K562 (cell line): ENCODE measurements around the gene WDR62. TPM values are rescaled to one million over a fixed set of nuclear protein-coding genes. Genes with fewer than 3 reads are reported as not detected.

Experiments used
- CHD1 ChIP-seq: fragments of 200-600 bp; sonication (generic); IDR thresholded peaks from one replicate; pipeline ENCODE4 v1.6.1; 2012; ENCODE audit warnings: mild to moderate bottlenecking, moderate library complexity, low read length, inconsistent platforms
- FUS ChIP-seq: fragments of 200-400 bp; formaldehyde crosslinking; optimal IDR thresholded peaks from 2 replicates; pipeline ENCODE3; 2017; ENCODE audit warnings: low read depth, low read length
- HDAC3 ChIP-seq: fragments of 450-650 bp; IDR thresholded peaks from 2 replicates; pipeline ENCODE4 v1.6.1; 2018; ENCODE audit warnings: borderline replicate concordance, mild to moderate bottlenecking, moderate library complexity; ENCODE audit not compliant: partially characterized antibody
- KAT2B ChIP-seq: IDR thresholded peaks from one replicate; pipeline ENCODE4 v1.6.1; 2012; ENCODE audit warnings: low read depth, mild to moderate bottlenecking, control low read depth, inconsistent platforms, low read length, moderate library complexity
- KDM5B ChIP-seq: fragments of 200-600 bp; sonication (generic); IDR thresholded peaks from 2 replicates; pipeline ENCODE4 v1.6.1; 2012; ENCODE audit warnings: low read depth, mild to moderate bottlenecking, moderate library complexity, low read length, control low read depth, inconsistent platforms; ENCODE audit not compliant: insufficient replicate concordance
- NFRKB ChIP-seq: fragments of 450-650 bp; IDR thresholded peaks from 2 replicates; pipeline ENCODE4 v1.6.1; 2016; ENCODE audit warnings: low read depth
- POLR2AphosphoS5 ChIP-seq: IDR thresholded peaks from 2 replicates; pipeline ENCODE4 v1.6.1; 2011; ENCODE audit warnings: mild to moderate bottlenecking, low read depth, low read length, moderate library complexity; ENCODE audit not compliant: control insufficient read depth, insufficient read depth
- POU5F1 ChIP-seq: fragments of 150-350 bp; IDR thresholded peaks from 2 replicates; pipeline ENCODE4 v1.6.1; 2014; ENCODE audit warnings: borderline replicate concordance, low read length, low read depth, mild to moderate bottlenecking; ENCODE audit not compliant: partially characterized antibody
- RBM39 ChIP-seq: fragments of 200-400 bp; formaldehyde crosslinking; optimal IDR thresholded peaks from 2 replicates; pipeline ENCODE3; 2018; ENCODE audit warnings: low read depth, low read length
- SNIP1 ChIP-seq: fragments of 450-650 bp; IDR thresholded peaks from 2 replicates; pipeline ENCODE4 v1.7.1; 2017; ENCODE audit warnings: low read depth, mild to moderate bottlenecking
- STAT5A ChIP-seq: IDR thresholded peaks from 2 replicates; pipeline ENCODE4 v1.6.1; 2012; ENCODE audit warnings: low read length, inconsistent platforms, borderline replicate concordance
- TARDBP ChIP-seq: fragments of 450-650 bp; IDR thresholded peaks from 2 replicates; pipeline ENCODE4 v1.6.1; 2016
- ZEB2 ChIP-seq: fragments of 450-650 bp; IDR thresholded peaks from 2 replicates; pipeline ENCODE4 v1.6.1; 2016
- ZNF165 ChIP-seq: fragments of 250-450 bp; sonication (Bioruptor Pico); IDR thresholded peaks from 2 replicates; pipeline ENCODE4 v1.4.0; 2020; ENCODE audit warnings: borderline replicate concordance
- ZNF436 ChIP-seq: fragments of 250-450, 450-650 bp; sonication (Bioruptor Pico); formaldehyde crosslinking; IDR thresholded peaks from 2 replicates; pipeline ENCODE4 v1.7.0; 2020; ENCODE audit warnings: mild to moderate bottlenecking
- ZNF696 ChIP-seq: fragments of 250-450 bp; sonication (Bioruptor Pico); conservative IDR thresholded peaks from 2 replicates; pipeline ENCODE4 v1.4.0; 2020; ENCODE audit warnings: mild to moderate bottlenecking, moderate library complexity
- polyA plus RNA-seq, 8 experiments: library from polyadenylated mRNA; depleted of rRNA in 4 of 8; stranded (reverse) in 5 of 8; unstranded in 3 of 8; fragments of >200 nt; fragmentation: Nextera tagmentation in 2 of 8; fragmentation: Illumina TruSeq in 1 of 8; extraction: Ambion mirVana in 2 of 8; extraction: Trizol in 1 of 8; gene quantifications; 2 replicates each; pipeline versions ENCODE4 v1.2.1 to v1.2.3, GENCODE V29; 2011 to 2014; ENCODE audit warnings: inconsistent platforms in 1 of 8, missing spikeins in 1 of 8
- total RNA-seq, 7 experiments: library from RNA; depleted of rRNA in 6 of 7; stranded (reverse); fragments of >200 nt in 6 of 7; fragmentation: Illumina TruSeq in 2 of 7; extraction: Trizol in 2 of 7; gene quantifications; 2 replicates each; pipeline versions ENCODE4 v1.2.1 to v1.2.3, GENCODE V29; 2011 to 2021; ENCODE audit warnings: low replicate concordance in 1 of 7
- TF ChIP-seq, protein P1 (sequence below): fragments of 450-650 bp; formaldehyde crosslinking; IDR thresholded peaks from 2 replicates; pipeline ENCODE4 v1.4.0; 2020; ENCODE audit warnings: mild to moderate bottlenecking, moderate library complexity
- TF ChIP-seq, protein P2 (sequence below): fragments of 450-650 bp; IDR thresholded peaks from 2 replicates; pipeline ENCODE4 v1.6.1; 2017; ENCODE audit warnings: mild to moderate bottlenecking, moderate library complexity
- TF ChIP-seq, protein P3 (sequence below), 2 experiments: IDR thresholded peaks; 2 replicates each; pipeline ENCODE4 v1.6.1; 2011; ENCODE audit warnings: borderline replicate concordance in 1 of 2, control low read depth in 1 of 2, low read depth in 1 of 2, low read length in 1 of 2, mild to moderate bottlenecking in 1 of 2, mixed read lengths in 1 of 2, moderate library complexity in 1 of 2; ENCODE audit not compliant: insufficient read depth in 1 of 2, insufficient read length in 1 of 2, poor library complexity in 1 of 2, severe bottlenecking in 1 of 2; ENCODE audit errors: extremely low read depth in 1 of 2
- TF ChIP-seq, protein P4 (sequence below): fragments of 250-450 bp; sonication (Bioruptor Pico); IDR thresholded peaks from 2 replicates; pipeline ENCODE4 v1.5.0; 2021; ENCODE audit warnings: mild to moderate bottlenecking, borderline replicate concordance

The WDR62 gene
- total and polyA plus RNA-seq, 9 of the 15 experiments (the other 6 are each of a cell fraction or from before 2014, with no cell fraction given): 0.35 to 32.8 (median 14.4) TPM

DNA sequence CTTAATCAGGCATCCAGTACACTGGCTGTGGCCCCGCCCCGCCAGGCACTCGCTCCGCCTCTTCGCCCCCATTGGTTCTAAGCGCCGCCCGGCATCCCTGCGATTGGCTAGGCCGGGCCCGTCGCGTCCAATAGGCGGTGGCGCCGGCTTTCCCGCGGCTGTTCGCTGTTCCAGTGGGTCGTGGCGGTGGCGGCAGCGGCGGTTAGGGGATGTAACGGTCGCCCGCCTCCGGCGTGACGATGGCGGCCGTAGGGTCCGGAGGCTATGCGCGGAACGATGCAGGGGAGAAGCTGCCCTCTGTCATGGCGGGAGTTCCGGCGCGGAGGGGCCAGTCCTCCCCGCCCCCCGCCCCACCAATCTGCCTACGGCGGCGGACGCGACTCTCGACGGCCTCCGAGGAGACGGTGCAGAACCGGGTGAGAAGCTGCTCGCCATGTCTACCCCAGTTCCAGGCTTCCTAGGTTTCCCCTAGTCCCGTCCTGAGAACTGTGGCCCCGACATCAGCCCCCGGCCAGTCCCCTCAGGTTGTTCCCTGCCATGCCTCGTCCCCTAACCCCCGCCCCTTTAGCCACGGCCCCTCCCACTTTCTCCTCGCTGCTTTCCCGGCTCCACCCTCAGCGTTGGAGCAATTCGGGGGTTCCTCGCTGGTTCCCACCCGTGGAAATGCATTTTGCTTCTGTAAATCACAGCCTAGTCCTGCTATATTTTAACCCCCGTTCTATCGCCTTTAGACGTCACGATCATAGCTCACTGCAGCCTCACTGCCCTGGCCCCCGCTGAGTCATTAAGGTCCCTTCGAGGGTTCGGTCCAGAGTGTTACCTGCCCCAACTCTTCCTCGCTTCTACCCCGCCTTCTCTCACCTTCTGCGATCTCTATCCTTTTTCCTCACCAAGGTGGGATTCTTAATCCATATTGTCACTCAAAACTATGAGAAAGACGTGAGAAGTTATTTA, at the start of gene WDR62 (continued):
- TF ChIP-seq STAT5A: no peak
- TF ChIP-seq TARDBP: peak; percentile 34; the same call in 1 of the 2 replicates
- TF ChIP-seq ZEB2: no peak
- TF ChIP-seq KDM5B: peak; percentile 22
- TF ChIP-seq RBM39: no peak
- no peak for TF ChIP-seq CHD1
- TF ChIP-seq, protein P1, sequence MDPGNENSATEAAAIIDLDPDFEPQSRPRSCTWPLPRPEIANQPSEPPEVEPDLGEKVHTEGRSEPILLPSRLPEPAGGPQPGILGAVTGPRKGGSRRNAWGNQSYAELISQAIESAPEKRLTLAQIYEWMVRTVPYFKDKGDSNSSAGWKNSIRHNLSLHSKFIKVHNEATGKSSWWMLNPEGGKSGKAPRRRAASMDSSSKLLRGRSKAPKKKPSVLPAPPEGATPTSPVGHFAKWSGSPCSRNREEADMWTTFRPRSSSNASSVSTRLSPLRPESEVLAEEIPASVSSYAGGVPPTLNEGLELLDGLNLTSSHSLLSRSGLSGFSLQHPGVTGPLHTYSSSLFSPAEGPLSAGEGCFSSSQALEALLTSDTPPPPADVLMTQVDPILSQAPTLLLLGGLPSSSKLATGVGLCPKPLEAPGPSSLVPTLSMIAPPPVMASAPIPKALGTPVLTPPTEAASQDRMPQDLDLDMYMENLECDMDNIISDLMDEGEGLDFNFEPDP (CRISPR knock-in tag): no peak
- TF ChIP-seq POU5F1: no peak
- peak; percentile 43; the same call in 1 of the 2 replicates for TF ChIP-seq POLR2AphosphoS5
- TF ChIP-seq, protein P2, sequence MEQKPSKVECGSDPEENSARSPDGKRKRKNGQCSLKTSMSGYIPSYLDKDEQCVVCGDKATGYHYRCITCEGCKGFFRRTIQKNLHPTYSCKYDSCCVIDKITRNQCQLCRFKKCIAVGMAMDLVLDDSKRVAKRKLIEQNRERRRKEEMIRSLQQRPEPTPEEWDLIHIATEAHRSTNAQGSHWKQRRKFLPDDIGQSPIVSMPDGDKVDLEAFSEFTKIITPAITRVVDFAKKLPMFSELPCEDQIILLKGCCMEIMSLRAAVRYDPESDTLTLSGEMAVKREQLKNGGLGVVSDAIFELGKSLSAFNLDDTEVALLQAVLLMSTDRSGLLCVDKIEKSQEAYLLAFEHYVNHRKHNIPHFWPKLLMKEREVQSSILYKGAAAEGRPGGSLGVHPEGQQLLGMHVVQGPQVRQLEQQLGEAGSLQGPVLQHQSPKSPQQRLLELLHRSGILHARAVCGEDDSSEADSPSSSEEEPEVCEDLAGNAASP: no peak
- TF ChIP-seq KAT2B: no peak
- TF ChIP-seq ZNF165: no peak
- TF ChIP-seq, protein P3, sequence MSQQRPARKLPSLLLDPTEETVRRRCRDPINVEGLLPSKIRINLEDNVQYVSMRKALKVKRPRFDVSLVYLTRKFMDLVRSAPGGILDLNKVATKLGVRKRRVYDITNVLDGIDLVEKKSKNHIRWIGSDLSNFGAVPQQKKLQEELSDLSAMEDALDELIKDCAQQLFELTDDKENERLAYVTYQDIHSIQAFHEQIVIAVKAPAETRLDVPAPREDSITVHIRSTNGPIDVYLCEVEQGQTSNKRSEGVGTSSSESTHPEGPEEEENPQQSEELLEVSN (IDR thresholded peaks at IDR 0.05; ENCODE audit: borderline replicate concordance in 1 of 2, extremely low read depth in 1 of 2, insufficient read depth in 1 of 2, insufficient read length in 1 of 2, low read depth in 1 of 2, low read length in 1 of 2, poor library complexity in 1 of 2, severe bottlenecking in 1 of 2): peak; percentile 91 to 98
- TF ChIP-seq, protein P4, sequence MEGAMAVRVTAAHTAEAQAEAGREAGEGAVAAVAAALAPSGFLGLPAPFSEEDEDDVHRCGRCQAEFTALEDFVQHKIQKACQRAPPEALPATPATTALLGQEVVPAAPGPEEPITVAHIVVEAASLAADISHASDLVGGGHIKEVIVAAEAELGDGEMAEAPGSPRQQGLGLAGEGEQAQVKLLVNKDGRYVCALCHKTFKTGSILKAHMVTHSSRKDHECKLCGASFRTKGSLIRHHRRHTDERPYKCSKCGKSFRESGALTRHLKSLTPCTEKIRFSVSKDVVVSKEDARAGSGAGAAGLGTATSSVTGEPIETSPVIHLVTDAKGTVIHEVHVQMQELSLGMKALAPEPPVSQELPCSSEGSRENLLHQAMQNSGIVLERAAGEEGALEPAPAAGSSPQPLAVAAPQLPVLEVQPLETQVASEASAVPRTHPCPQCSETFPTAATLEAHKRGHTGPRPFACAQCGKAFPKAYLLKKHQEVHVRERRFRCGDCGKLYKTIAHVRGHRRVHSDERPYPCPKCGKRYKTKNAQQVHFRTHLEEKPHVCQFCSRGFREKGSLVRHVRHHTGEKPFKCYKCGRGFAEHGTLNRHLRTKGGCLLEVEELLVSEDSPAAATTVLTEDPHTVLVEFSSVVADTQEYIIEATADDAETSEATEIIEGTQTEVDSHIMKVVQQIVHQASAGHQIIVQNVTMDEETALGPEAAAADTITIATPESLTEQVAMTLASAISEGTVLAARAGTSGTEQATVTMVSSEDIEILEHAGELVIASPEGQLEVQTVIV (CRISPR knock-in tag): no peak
- TF ChIP-seq HDAC3: no peak
- TF ChIP-seq ZNF436 (CRISPR knock-in tag): no peak
- TF ChIP-seq ZNF696: no peak
- no peak for TF ChIP-seq SNIP1
- no peak for TF ChIP-seq FUS
- peak; percentile 67 for TF ChIP-seq NFRKB
